ENCODE data around the gene TTC14.
"Not testable (repeated sequence)": the region's sequence is repeated elsewhere in the genome, so short reads cannot be mapped to it uniquely, and the experiment has no call there.

Gene TTC14

DNA sequence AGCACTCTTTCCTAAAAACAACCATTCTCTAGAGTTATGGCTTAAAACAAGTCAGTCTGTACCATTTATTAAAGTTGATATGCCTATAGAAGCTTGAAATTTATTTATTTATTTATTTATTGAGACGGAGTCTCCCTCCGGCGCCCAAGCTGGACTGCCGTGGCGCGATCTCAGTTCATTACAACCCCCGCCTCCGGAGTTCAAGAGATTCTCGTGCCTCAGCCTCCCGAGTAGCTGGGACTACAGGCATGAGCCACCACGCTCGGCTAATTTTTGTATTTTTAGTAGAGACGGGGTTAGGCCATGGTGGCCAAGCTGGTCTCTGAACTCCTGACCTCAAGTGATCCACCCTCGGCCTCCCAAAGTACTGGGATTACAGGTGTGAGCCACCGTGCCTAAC lies 1.5 kb upstream of the TTC14 start:
- Histone ChIP-seq H3K9me3 (no peaks in the 10 kb centered on the region), H3K27me3 (peaks cover under 1% of the 10 kb centered on the region; the same call in 1 of the 2 replicates), H3K4me1 (no peaks in the 10 kb centered on the region), H3K4me3 (ENCODE audit: low read depth, low read length) (no peak overlapping the region), H3K36me3 (peaks cover 6% of the 10 kb centered on the region)
- TF ChIP-seq, protein P1, sequence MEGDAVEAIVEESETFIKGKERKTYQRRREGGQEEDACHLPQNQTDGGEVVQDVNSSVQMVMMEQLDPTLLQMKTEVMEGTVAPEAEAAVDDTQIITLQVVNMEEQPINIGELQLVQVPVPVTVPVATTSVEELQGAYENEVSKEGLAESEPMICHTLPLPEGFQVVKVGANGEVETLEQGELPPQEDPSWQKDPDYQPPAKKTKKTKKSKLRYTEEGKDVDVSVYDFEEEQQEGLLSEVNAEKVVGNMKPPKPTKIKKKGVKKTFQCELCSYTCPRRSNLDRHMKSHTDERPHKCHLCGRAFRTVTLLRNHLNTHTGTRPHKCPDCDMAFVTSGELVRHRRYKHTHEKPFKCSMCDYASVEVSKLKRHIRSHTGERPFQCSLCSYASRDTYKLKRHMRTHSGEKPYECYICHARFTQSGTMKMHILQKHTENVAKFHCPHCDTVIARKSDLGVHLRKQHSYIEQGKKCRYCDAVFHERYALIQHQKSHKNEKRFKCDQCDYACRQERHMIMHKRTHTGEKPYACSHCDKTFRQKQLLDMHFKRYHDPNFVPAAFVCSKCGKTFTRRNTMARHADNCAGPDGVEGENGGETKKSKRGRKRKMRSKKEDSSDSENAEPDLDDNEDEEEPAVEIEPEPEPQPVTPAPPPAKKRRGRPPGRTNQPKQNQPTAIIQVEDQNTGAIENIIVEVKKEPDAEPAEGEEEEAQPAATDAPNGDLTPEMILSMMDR (IDR thresholded peaks at IDR 0.05; ENCODE audit: low read depth, low read length) = no peak
- no peak for DNase-seq

DNA sequence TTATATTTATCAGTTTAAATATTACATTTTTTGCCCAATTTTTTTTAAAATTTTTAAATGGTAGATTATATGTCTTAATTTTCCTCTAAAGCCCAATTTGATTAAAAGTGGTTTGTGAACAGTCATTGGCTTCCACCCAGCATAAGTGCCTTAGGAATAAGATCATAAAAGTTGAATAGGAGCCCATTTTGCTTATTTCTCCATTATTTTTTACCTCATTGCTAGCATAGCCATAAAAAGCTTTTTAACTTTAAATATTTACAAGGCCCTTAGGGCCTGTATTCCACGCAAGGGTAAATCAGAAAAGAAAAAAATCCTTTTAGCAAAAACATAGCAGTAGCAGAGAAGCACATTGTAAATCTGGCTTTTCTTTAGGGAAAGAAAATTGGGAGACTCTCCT lies 9.0 kb downstream of the TTC14 start:
- no peak for DNase-seq
- Histone ChIP-seq H3K36me3 (peaks cover 47% of the 10 kb centered on the region), H3K9me3 (no peaks in the 10 kb centered on the region), H3K27me3 (no peaks in the 10 kb centered on the region), H3K4me1 (no peaks in the 10 kb centered on the region), H3K4me3 (ENCODE audit: low read depth, low read length) (no peak overlapping the region)
- TF ChIP-seq, protein P1 (IDR thresholded peaks at IDR 0.05; ENCODE audit: low read depth, low read length) = no peak

DNA sequence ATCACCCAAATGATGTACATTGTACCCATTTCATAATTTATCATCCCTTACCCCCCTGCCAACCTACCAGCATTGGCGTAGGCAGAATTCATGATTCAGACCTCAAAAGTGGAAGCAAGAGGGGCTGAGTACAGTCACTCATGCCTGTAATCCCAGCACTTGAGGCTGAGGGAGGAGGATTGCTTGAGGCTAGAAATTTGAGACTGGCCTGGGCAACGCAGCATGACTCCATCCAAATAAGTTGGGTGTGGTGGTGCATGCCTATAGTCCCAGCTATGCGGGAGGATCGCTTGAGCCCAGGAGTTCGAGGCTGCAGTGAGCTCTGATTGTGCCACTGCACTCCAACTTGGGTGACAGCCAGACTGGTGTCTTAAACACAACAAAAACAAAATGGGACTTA lies 10.4 kb downstream of the TTC14 start:
- Histone ChIP-seq H3K4me1 (no peaks in the 10 kb centered on the region), H3K36me3 (peaks cover 36% of the 10 kb centered on the region), H3K9me3 (no peaks in the 10 kb centered on the region), H3K4me3 (ENCODE audit: low read depth, low read length) (no peak overlapping the region), H3K27me3 (no peaks in the 10 kb centered on the region)
- TF ChIP-seq, protein P1 (IDR thresholded peaks at IDR 0.05; ENCODE audit: low read depth, low read length) = no peak
- no peak for DNase-seq

DNA sequence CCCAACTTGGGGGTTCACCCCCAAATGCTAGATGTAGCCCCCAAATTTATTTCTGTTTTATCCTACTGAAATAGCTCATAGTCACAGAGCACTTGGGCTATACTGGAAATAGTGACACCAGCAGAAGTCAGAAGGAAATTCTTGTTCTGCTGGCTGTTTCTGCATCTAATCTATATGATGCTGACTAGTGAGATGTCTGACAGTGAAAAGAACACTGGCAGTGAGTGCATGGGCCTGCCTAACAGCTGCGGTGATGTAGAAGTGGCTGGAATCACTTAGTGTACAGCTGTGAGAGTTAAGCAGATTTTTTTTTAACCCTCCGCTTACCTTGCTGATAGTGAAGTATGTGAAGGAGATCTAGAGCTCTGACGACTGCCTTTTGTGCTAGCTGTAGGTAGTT lies 14.0 kb downstream of the TTC14 start:
- TF ChIP-seq, protein P1 (IDR thresholded peaks at IDR 0.05; ENCODE audit: low read depth, low read length) = no peak
- no peak overlapping the region for H3K4me3 ChIP-seq (ENCODE audit: low read depth, low read length)
- H3K4me1 ChIP-seq = no peaks in the 10 kb centered on the region
- DNase-seq = no peak
- no peaks in the 10 kb centered on the region for H3K27me3 ChIP-seq
- peaks cover 9% of the 10 kb centered on the region for H3K36me3 ChIP-seq
- no peaks in the 10 kb centered on the region for H3K9me3 ChIP-seq

DNA sequence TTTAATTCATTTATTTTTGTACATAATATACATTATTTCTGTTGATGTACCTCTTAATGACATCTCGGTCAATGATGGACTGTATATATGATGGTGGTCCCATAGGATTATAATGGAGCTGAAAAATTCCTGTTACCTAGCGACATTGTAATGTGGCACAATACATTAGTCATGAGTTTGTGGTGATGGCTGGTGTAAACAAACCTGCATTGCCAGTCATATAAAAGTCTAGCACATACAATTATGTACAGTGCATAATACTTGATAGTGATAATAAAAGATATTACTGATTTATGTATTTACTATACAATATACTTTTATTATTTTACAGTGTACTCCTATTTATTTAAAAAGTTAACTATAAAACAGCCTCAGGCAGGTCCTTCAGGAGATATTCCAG lies 15.1 kb downstream of the TTC14 start:
- DNase-seq = no peak
- Histone ChIP-seq H3K4me3 (ENCODE audit: low read depth, low read length) (no peak overlapping the region), H3K27me3 (no peaks in the 10 kb centered on the region), H3K4me1 (no peaks in the 10 kb centered on the region), H3K9me3 (no peaks in the 10 kb centered on the region), H3K36me3 (peaks cover 4% of the 10 kb centered on the region)
- TF ChIP-seq, protein P1 (IDR thresholded peaks at IDR 0.05; ENCODE audit: low read depth, low read length) = no peak

DNA sequence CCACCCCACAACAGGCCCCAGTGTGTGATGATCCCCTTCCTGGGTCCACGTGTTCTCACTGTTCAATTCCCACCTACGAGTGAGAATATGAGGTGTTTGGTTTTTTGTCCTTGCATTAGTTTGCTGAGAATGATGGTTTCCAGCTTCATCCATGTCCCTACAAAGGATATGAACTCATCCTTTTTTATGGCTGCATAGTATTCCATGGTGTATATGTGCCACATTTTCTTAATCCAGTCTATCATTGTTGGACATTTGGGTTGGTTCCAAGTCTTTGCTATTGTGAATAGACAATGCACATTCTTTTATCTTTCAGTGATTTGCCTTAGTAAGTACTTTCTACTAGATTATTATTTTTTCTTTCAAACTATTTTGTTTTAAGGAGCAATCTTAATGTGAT lies 16.6 kb downstream of the TTC14 start:
- not testable (repeated sequence) for H3K4me1 ChIP-seq; H3K27me3 ChIP-seq; DNase-seq; H3K9me3 ChIP-seq; H3K36me3 ChIP-seq; H3K4me3 ChIP-seq (ENCODE audit: low read depth, low read length)

DNA sequence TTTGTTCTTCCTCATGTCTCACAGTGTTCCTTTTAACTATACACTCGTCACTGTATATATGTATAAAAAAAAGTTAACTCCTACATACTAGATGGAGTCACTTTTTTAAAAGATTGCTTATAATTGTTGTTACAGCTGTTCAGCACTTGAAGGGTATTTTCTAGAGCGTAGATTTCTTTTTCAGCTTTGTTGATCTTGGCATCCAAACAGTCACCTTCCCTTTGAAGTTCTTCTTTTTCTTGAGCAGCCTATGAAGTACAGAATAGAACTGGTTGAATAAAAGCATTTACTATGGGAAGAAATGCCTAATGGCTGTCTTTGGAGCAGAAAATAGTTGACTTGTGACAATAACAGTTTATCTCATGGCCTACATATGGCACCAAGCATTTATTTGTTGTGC lies 17.8 kb downstream of the TTC14 start:
- H3K9me3 ChIP-seq = no peaks in the 10 kb centered on the region
- no peaks in the 10 kb centered on the region for H3K36me3 ChIP-seq
- TF ChIP-seq, protein P1 (IDR thresholded peaks at IDR 0.05; ENCODE audit: low read depth, low read length) = no peak
- DNase-seq = no peak
- no peak overlapping the region for H3K4me3 ChIP-seq (ENCODE audit: low read depth, low read length)
- no peaks in the 10 kb centered on the region for H3K4me1 ChIP-seq
- H3K27me3 ChIP-seq = no peaks in the 10 kb centered on the region

Measured in BE2C (cell line).